Kidney (tissue), 14 donors: ENCODE results near the gene TMEM91. TPM values are rescaled to one million over a fixed set of nuclear protein-coding genes. Genes with fewer than 3 reads are reported as not detected.
"Not testable (repeated sequence)": the region's sequence is repeated elsewhere in the genome, so short reads cannot be mapped to it uniquely, and the experiment has no call there.

Source experiments
- DNase-seq, 5 donors: peaks; one replicate each; pipeline ENCODE4 v3.0.0-alpha.2; 2013 to 2020
- FAIRE-seq: peaks from 2 replicates; lab custom pipeline; 2012; peaks lifted over from hg19 to GRCh38; lab: Jason Lieb, UNC
- H3K27ac ChIP-seq, 2 donors: one replicate each; pipeline ENCODE4 v1.7.0; 2013; ENCODE audit warnings: low read depth in 2 of 2, low read length in 2 of 2, inconsistent platforms in 1 of 2
- H3K27me3 ChIP-seq: one replicate; pipeline ENCODE4 v1.7.1; 2013; ENCODE audit warnings: low read length, inconsistent platforms; ENCODE audit not compliant: control insufficient read depth, insufficient read depth
- H3K36me3 ChIP-seq, 3 donors: one replicate each; pipeline versions ENCODE4 v1.7.0 to v1.7.1; 2013; ENCODE audit warnings: low read length in 3 of 3, control low read depth in 1 of 3, inconsistent platforms in 1 of 3; ENCODE audit not compliant: insufficient read depth in 3 of 3, control insufficient read depth in 2 of 3
- H3K4me1 ChIP-seq, 3 donors: one replicate each; pipeline versions ENCODE4 v1.7.0 to v1.7.1; 2013; ENCODE audit warnings: low read length in 3 of 3, inconsistent platforms in 1 of 3, low read depth in 1 of 3; ENCODE audit not compliant: control insufficient read depth in 2 of 3, insufficient read depth in 2 of 3
- H3K4me3 ChIP-seq, 3 donors: one replicate each; pipeline versions ENCODE4 v1.7.0 to v1.8.1; 2013; ENCODE audit warnings: low read length in 3 of 3, control low read depth in 1 of 3, inconsistent platforms in 1 of 3
- H3K9ac ChIP-seq, 3 donors: one replicate each; pipeline versions ENCODE4 v1.7.0 to v1.7.1; 2013; ENCODE audit warnings: low read length in 3 of 3, control low read depth in 1 of 3, inconsistent platforms in 1 of 3
- H3K9me3 ChIP-seq, 3 donors: one replicate each; pipeline versions ENCODE4 v1.7.0 to v1.7.1; 2013; ENCODE audit warnings: low read length in 3 of 3, control low read depth in 1 of 3, inconsistent platforms in 1 of 3; ENCODE audit not compliant: control insufficient read depth in 2 of 3, insufficient read depth in 1 of 3
- intact Hi-C: fragments of 100-400 bp; cut with DNase I; formaldehyde crosslinking; loops from one replicate; pipeline ENCODE4 v1.11.1; 2022
- polyA plus RNA-seq: library from polyadenylated mRNA; stranded (reverse); fragments of 350-450 nt; fragmentation: Illumina TruSeq; extraction: RNeasy Lipid Tissue Mini Kit (QIAGEN cat#74804); gene quantifications from one replicate; pipeline ENCODE4 v1.2.3, GENCODE V29; 2014; ENCODE audit warnings: low read depth, low replicate concordance; ENCODE audit not compliant: insufficient read depth
- total RNA-seq: library from RNA; stranded (reverse); fragmentation: NEBNext Ultra II Directional; extraction: Animal tissue kit (Norgen Biotek cat#: 25700); gene quantifications from one replicate; pipeline ENCODE4 v1.2.1, GENCODE V29; 2021
- TF ChIP-seq, protein P1 (sequence below): IDR thresholded peaks from 3 replicates; pipeline ENCODE4 v1.5.1; 2012; ENCODE audit warnings: mild to moderate bottlenecking, moderate library complexity, borderline replicate concordance; ENCODE audit not compliant: insufficient read depth; ENCODE audit errors: extremely low read depth
- donor health status: control.
- donor health status: control.
- donor health status: control.
- donor health status: control.
- donor health status: control.
- donor health status: DM: yes; HTN: yes; CAD: no.
- donor health status: Normal renal cell carcinoma (clear cell type).

Gene TMEM91
- total and polyA plus RNA-seq, 2 donors from 2014 or later: 9.5 to 24.3 TPM

DNA sequence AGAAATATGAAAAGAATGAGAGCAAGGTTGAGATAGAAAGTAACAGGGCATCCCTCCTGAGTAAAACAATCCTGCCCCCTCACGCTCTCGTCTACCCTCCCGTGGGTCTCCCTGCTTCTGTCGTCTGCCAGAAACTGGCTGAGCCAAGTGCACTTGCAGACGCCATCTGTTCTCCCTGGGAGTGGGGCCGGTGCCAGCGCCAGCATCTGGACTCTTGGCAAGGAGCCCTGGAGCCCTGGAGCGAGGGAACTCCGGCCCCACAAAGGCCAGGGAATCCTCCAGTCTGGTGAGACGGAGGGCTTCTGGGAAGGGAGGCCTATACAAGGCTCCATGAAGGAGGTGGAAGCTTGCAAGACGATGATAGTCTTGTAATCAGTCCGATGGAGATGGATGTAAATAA lies 2.3 kb upstream of the TMEM91 start:
- Histone ChIP-seq H3K36me3 (no peaks in the 10 kb centered on the region), H3K9me3 (no peaks in the 10 kb centered on the region), H3K27me3 (no peaks in the 10 kb centered on the region), H3K9ac (no peak overlapping the region), H3K27ac (peak overlapping the region in 1 of 2 donors; percentile 9), H3K4me1 (peaks cover 0 to 15% (median 2%) of the 10 kb centered on the region in 3 donors), H3K4me3 (no peak overlapping the region)
- no peak for FAIRE-seq
- intact Hi-C loops: no loop called here
- DNase-seq: peak in 4 of 5 donors; percentile 44 to 91 (median 71)
- TF ChIP-seq, protein P1, sequence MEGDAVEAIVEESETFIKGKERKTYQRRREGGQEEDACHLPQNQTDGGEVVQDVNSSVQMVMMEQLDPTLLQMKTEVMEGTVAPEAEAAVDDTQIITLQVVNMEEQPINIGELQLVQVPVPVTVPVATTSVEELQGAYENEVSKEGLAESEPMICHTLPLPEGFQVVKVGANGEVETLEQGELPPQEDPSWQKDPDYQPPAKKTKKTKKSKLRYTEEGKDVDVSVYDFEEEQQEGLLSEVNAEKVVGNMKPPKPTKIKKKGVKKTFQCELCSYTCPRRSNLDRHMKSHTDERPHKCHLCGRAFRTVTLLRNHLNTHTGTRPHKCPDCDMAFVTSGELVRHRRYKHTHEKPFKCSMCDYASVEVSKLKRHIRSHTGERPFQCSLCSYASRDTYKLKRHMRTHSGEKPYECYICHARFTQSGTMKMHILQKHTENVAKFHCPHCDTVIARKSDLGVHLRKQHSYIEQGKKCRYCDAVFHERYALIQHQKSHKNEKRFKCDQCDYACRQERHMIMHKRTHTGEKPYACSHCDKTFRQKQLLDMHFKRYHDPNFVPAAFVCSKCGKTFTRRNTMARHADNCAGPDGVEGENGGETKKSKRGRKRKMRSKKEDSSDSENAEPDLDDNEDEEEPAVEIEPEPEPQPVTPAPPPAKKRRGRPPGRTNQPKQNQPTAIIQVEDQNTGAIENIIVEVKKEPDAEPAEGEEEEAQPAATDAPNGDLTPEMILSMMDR: no peak

DNA sequence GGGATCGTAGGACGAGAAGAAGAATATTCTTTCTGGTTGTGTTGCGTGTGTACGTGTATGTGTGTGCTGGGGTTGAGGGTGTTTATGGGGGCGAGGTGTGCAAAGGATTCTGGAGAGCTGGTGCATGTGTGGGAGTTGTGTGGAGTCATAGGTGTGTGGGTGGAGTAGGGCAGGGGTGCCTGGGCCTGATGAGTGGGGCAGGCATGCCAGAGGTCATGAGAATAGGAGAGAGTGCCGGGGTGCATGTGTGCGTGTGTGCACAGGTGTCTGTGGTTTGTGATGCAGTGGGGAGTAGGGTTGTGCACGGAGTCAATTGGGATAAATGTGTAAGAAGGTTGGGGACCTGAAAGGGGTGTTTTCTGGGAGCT lies 649 bp downstream of the TMEM91 start:
- H3K36me3 ChIP-seq: no peaks in the 10 kb centered on the region
- no peaks in the 10 kb centered on the region for H3K9me3 ChIP-seq
- peak overlapping the region; percentile 36 to 51 for H3K27ac ChIP-seq
- H3K27me3 ChIP-seq: no peaks in the 10 kb centered on the region
- FAIRE-seq (no peak), DNase-seq (no peak)
- TF ChIP-seq, protein P1: no peak
- peak overlapping the region in 2 of 3 donors; percentile 68 to 72 for H3K4me3 ChIP-seq
- H3K9ac ChIP-seq: peak overlapping the region in 1 of 3 donors; percentile 5
- intact Hi-C loops: no loop called here
- H3K4me1 ChIP-seq: peaks cover 0 to 15% (median 2%) of the 10 kb centered on the region in 3 donors

DNA sequence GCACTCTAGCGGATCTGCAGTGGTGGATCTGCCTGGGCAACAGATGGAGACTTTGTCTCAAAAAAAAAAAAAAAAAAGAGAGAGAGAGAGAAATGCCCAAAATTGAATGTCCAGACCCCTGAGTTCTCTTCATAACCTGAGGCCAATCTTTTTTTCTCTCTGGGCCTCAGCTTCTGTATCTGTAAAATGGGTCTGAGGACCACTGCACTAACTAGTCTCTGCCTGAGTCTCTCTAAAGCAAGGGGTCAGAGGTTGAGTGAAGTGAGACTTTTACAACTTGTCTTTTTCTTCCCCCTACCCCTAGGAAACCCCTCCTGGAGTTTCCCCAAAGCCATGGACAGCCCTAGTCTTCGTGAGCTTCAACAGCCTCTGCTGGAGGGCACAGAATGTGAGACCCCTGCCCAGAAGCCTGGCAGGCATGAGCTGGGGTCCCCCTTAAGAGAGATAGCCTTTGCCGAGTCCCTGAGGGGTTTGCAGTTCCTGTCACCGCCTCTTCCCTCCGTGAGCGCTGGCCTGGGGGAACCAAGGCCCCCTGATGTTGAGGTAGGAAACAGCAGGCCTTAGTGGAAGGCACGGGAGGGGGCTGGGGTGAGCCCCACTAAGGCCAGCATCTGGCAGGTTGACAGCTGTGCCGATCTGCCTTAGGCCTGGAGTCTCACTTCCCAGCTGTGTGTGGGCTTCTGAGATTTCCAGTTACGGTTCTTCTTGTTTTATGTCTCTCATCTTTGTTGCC lies 1.8 kb downstream of the TMEM91 start:
- peak in 1 of 5 donors; percentile 39 for DNase-seq
- FAIRE-seq: no peak
- TF ChIP-seq, protein P1: no peak
- Histone ChIP-seq H3K4me3 (no peak overlapping the region), H3K36me3 (no peaks in the 10 kb centered on the region), H3K9ac (no peak overlapping the region), H3K27me3 (no peaks in the 10 kb centered on the region), H3K4me1 (peaks cover 0 to 15% (median 2%) of the 10 kb centered on the region in 3 donors), H3K9me3 (no peaks in the 10 kb centered on the region), H3K27ac (no peak overlapping the region)
- intact Hi-C loops: no loop called here

DNA sequence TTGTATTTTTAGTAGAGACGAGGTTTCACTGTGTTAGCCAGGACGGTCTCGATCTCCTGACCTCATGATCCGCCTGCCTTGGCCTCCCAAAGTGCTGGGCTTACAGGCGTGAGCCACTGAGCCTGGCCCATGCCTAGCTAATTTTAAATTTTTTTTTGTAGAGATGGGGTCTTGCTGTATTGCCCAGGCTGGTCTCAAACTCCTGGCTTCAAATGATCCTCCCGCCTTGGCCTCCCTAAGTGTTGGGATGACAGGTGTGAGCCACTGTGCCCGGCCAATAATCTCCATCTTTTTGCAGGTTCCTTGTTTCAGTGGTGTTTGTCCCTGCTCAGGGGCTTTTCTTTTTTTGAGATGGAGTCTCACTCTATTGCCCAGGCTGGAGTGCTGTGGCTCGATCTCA lies 5.2 kb downstream of the TMEM91 start:
- DNase-seq, H3K4me3 ChIP-seq, H3K27me3 ChIP-seq, H3K36me3 ChIP-seq, H3K27ac ChIP-seq, intact Hi-C loops, H3K9me3 ChIP-seq, H3K4me1 ChIP-seq, FAIRE-seq, H3K9ac ChIP-seq: not testable (repeated sequence)
